ENCODE data around the gene AKAP8.
"Not testable (repeated sequence)": the region's sequence is repeated elsewhere in the genome, so short reads cannot be mapped to it uniquely, and the experiment has no call there.

Gene AKAP8

DNA sequence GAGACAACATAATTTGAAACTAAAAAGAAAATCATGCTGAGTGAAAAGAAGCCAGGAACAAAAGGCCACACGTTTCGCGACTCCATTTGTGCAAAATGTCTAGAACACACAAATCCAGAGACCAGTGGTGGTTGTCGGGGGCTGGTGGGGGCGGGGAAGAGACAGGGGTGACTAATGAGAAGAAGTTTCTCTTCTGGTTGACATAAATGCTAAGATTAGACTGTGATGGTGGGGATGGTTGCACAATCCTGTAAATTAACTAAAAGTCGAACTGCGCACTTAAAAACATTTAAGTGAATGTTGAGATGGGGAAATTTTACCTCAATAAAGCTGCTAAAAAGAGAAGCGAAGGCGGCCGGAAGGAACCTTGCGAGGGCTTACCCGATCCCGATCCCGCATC is 7.1 kb downstream of the AKAP8 start:
- DNase-seq = no peak

- no peak for DNase-seq
These were observed 7.7 kb downstream of the AKAP8 start for GRCh38 chr19:15371786-15372380.

- DNase-seq = no peak
These were observed 8.5 kb downstream of the AKAP8 start for GRCh38 chr19:15371119-15371518.

DNA sequence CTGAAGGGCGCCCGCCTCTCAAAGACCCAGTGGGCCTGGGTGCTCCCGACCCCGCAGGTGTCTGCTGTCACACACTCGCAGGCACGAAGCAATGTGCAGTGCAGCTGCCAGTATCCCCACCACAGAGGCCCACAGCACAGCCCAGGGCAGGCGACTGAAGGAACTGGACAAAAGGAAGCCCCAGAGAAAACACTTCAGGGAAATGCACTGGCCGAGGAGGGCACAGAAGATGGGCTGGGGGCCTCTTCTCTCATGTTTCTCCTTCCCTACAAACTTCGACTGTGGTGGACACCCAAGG is 10.0 kb downstream of the AKAP8 start:
- no peak for DNase-seq

DNA sequence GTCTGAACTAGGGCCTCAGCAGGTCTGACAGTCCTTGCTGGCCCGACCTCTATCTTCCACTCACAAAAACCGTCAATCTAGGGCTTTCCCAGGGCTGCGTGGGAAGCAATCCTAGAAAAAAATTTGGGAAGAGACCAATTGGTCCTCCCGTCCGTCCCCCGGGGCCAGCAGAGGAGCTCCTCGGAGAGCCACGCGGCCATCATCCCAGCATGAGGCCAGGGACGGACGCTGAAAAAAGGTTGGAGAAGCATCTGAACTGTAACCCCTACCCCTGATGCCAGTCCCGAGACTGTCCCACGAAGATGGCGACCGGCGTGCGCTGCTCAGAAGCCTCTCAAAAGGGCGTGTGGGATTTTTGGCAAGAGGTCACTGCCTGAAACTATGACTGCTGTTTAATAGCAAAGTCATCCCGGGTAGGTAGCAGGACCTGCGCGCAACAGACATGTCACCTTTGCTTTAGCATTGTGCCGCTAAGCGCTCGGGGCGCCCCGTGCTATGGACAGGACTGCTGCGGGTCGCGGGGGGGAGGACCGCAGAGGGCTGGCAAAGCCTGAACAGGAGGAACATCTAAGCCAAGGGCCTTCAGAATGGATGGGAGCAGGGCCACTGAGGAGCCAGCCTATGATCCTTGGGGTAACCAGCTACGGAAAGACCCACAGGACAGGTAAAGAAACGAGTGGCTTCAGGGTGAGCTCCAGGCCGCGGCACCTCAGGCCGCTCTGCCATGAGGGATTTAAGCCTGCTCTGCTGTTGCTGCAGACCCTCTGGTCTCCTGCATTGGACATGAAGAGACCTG is 10.6 kb downstream of the AKAP8 start:
- no peak for DNase-seq

DNA sequence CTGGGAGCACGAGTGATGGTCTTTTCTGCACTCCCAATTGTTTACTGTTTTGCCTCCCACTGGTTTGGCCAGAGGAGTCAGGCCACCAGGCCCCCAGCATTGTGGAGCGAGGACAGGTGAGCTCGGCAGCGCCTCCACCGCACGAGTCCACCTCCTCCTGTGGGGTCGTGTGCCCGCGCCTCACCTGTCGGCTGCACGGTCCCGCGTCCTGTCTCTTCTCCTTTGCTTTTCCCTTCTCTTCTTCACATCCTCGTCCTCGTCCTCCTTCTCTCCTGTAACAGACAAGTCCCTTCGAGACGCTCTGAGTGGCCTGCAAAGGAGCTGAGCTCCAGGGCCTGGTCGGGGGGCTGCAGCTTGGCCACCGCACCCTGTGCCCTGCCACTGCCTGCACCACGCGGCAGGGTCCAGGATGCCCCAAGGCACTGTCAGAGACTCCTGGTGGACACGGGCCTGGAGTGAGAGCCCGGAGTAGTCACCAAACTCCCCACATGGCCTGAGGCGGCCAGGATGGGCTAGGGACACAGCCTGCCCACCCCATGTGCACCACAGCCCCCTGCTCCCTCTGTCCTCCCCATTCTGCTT is 11.4 kb downstream of the AKAP8 start:
- DNase-seq = no peak

DNA sequence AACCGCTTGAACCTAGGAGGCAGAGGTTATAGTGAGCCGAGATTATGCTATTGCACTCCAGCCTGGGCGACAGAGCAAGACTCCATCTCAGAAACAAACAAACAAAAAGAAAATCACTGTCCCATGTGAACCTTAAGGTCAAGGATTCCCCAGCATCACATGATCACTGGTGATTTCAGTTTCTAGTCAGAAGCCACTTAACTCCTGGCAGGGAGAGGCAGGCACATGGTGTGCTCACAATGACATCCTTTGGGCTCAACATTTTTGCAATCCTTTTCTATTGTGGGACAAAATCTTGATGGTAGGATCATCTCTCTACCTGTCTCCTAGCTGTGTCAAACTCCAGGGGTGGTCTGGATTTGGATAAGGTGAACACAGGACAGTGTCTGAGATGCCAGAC is 12.1 kb downstream of the AKAP8 start:
- DNase-seq = no peak

DNA sequence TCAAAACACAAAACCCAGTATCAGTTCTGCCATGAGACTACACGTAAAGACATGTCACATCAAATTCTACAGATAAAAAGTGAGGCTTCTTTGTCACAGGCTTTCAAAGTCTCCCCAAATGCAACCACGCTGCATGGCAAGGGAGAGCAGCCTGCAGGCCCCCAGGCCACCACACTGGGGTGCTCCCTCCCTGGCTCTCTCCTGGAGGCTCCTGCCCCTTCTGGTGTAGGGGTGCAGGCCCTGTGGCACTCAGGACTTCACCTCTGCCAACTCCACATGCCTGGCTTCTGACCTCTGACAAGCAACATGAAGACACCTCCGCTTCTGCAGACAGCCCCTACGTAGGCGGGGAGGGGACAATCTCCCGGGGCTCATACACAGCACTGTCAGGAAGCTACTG is 14.3 kb downstream of the AKAP8 start:
- no peak for DNase-seq

DNA sequence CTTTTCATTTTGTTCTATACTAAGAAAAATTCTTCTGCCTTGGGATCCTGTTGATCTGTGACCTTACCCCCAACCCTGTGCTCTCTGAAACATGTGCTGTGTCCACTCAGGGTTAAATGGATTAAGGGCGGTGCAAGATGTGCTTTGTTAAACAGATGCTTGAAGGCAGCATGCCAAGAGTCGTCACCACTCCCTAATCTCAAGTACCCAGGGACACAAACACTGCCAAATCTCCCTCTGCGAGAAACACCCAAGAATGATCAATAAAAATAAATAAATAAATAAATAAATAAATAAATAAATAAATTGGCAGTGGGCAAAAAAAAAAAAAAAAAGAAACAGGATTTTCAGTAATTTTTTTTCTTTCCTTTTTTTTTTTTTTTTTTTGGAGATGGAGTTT is 15.8 kb downstream of the AKAP8 start:
- DNase-seq = not testable (repeated sequence)

DNA sequence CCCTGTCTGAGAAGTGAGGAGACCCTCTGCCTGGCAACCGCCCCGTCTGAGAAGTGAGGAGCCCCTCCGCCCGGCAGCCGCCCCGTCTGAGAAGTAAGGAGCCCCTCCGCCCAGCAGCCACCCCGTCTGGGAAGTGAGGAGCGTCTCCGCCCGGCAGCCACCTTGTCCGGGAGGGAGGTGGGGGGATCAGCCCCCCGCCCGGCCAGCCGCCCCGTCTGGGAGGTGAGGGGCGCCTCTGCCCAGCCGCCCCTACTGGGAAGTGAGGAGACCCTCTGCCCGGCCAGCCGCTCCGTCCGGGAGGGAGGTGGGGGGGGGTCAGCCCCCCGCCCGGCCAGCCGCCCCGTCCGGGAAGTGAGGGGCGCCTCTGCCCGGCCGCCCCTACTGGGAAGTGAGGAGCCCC is 16.5 kb downstream of the AKAP8 start:
- not testable (repeated sequence) for DNase-seq

DNA sequence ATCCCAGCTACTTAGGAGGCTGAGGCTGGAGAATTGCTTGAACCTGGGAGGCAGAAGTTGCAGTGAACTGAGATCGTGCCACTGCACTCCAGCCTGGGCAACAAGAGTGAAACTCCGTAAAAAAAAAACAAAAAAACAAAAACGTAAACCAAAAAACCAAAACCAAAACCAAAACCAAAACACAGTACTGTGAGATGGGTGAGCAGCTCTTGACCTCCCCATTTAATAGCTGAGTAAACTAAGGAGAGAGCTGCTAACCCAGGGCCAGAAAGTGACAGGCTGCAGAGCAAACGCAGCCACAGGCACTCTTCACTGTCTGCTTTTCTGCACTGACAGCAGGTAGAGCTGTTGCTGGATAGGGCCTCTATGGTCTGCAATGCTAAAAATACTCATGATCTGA is 19.6 kb downstream of the AKAP8 start:
- not testable (repeated sequence) for DNase-seq

DNA sequence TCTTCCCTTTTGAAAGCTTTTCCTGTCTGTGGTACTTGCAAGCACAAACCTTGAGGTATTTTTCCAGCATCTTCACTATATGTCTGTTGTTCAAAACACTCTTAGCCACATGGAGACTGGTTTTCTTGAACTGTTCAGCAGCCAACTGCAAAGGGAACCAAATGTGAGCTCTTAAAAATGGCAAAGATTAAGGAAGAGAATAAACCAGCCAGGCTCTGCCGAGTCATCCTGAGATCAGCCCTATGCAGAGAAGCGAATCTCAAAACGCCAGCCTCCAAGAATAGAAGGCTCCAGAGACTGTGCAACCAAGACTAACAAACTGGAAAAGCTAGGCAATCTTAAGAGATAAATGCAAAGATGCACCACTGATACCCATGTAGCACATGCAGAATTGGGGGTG is 20.7 kb downstream of the AKAP8 start:
- no peak for DNase-seq

DNA sequence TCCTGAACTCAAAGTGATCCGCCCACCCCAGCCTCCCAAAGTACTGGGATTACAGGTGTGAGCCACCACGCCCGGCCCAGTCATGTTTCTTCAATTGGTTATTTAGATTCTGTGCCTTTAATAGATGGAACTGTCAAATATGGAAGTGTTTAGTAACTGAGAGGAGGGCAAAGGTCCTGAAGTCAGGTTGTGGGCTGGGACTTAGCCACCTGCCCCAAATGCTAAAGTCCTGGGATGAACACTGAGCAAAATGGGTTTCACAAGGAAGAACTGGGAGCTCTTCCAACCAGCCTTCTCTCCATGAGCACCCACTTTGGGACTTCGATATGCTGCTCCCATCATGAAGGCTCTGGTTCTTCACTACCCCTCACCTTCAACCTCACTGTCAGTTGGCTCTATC is 21.7 kb downstream of the AKAP8 start:
- DNase-seq = no peak

DNA sequence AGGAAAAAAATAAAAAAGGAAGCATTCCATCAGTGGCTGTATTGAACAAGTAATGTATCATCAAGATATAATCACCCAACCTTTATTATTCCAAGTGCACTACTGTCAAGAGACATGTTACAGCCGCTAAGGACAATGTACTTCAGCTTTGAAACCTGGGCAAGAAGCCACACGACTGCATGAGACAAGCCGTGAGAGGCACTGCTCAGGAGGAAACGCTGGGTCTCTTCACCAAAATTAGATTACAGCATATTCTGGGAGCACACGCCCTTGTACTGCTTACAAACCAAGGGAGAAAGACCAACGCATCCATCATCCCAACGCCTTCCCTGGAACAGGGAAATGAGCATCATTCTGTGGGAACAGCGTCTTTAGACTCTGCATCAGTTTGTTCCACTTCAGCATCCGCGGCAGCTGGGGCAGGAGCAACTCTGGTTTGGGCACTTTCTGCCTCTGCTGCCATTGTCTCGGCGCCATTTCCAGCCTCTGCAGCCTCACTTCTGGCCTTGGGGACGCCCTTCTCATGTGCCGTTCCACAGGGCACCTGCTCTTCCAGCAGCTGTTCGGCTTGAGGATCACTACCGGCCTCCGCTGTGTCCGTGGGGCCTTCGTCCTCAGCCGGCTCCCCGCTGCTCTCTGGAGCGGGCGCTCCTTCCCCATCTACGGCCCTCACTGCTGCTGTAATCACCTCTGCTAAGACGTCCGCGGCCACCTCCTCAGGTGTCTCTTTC is 24.9 kb downstream of the AKAP8 start:
- no peak for DNase-seq

DNA sequence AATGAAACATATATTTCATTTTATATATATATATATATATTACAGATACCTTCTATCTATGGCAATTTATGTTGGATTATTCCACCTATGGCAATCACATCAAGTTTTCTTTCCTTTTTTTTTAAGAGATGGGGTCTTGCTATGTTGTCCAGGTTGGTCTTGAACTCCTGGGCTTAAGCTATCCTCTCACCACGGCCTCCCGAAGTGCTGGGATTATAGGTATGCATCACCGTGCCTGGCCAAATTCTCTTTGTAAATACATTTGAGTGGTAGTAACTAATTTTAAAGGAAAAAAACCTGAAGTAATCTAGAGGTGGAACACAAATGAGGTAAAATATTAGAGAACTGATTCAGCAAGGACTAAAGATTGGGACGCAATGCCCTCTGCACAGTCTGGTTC is 25.7 kb downstream of the AKAP8 start:
- no peak for DNase-seq

DNA sequence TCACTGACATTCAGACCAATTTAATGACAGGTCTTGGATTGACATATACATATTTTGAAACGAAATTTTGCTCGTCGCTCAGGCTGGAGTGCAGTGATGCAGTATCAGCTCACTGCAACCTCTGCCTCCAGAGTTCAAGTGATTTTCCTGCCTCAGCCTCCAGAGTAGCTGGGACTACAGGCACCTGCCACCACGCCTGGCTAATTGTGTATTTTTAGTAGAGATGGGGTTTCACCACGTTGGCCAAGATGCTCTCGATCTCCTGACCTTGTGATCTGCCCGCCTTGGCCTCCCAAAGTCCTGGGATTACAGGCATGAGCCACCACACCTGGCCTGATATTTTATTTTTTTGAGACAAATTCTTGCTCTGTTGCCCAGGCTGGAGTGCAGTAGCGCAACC is 27.1 kb downstream of the AKAP8 start:
- DNase-seq = not testable (repeated sequence)

- not testable (repeated sequence) for DNase-seq
These were observed 38.3 kb downstream of the AKAP8 start for GRCh38 chr19:15341328-15341727.

- DNase-seq = no peak
These were observed 39.5 kb downstream of the AKAP8 start for GRCh38 chr19:15340086-15340485.

- no peak for DNase-seq
These were observed 42.4 kb downstream of the AKAP8 start for GRCh38 chr19:15337202-15337601.

DNA sequence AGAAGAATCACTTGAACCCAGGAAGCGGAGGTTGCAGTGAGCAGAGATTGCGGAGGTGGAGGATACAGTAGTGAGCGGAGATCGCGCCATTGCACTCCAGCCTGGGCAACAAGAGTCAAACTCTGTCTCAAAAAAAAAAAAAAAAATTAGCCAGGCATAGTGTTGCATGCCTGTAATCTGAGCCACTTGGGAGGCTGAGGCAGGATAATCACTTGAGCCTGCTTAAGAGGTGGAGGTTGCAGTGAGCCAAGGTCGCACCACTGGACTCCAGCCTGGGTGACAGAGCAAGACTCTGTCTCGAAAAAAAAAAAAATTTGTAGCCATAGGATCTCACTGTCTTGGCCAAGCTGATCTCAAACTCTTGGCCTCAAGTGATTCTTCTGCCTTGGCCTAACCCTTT is 43.6 kb downstream of the AKAP8 start:
- DNase-seq = not testable (repeated sequence)

- DNase-seq = peak; percentile 32 to 44
These were observed 47.1 kb downstream of the AKAP8 start, which contains the start of gene BRD4 for GRCh38 chr19:15332311-15332996. Gene BRD4 (minus strand): TSS chr19:15332539. CDS start chr19:15273099, 59,440 bp downstream.

DNA sequence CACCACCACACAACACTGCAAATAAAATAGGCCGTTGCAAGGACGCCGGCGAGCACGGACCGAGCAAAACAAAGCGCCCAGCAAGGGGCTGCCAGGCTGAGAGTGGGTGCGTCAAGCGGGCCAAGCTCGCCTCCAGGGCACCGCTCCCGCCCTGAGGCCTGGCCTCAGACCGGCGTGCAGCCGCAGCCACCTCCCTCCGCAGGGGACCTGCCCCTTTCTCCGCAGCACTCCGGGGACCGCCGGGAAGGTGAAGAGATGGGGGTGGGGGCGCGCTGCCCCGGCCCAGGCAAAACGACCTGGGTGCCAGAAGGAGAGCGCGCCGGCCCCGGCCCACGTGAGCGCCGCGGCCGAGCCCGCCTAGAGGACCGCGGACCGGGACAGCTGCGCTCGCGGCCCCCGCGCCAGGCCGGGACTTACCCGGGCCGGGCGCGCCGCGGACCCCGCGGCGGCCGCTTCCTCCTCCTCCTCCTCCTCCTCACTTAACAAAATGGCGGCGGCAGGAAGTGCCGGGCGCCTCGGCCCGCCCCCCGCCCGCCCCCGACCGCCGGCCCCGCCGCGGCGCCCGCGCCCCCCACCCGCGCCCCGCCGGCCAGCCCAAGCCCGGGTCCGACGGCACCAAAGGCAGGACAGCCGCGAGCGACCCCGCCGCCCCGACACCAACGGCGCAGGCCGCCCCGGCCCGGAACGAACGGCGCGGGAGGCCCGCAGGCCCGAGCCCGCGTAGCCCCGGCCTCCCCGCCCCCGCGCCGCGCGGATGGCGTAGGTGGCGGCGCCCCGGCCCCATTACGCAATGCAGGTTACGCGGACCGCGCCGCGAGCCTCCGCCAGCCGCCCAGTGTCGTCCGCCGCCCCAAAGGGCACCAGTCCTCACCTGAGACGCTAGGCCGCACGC is 47.9 kb downstream of the AKAP8 start:
- peak in 1 of 2 experiments; percentile 21 for DNase-seq
